HepG2 (cell line): ENCODE results near the gene KIR2DL1. TPM values are rescaled to one million over a fixed set of nuclear protein-coding genes. Genes with fewer than 3 reads are reported as not detected.
"Not testable (repeated sequence)": the region's sequence is repeated elsewhere in the genome, so short reads cannot be mapped to it uniquely, and the experiment has no call there.

Experiments
- ATAC-seq: fragments of 200-7000 bp; cut with Tn5 transposase; 3 replicates; pipeline ENCODE4 v1.9.1; 2020; ENCODE audit warnings: mild to moderate bottlenecking, moderate library complexity
- BruUV-seq: library from RNA; stranded (reverse); fragments of 400-500 nt; replicated peaks from 2 replicates; lab custom pipeline; 2021; lab: Mats Ljungman, UMichigan
- CTCF ChIA-PET: fragments of 300-600 bp; formaldehyde crosslinking; extraction: SDS; loops from one replicate; lab custom pipeline; 2021; ENCODE audit warnings: low total read pairs, inconsistent platforms, low intra/inter-chr PET ratio; lab: Yijun Ruan, JAX
- POLR2A ChIA-PET: fragments of 350-600 bp; sonication (Branson Sonifier 250); formaldehyde crosslinking; loops from one replicate; lab custom pipeline; 2020; ENCODE audit warnings: antibody characterized with exemption, inconsistent platforms; lab: Yijun Ruan, JAX
- DNase-seq: peaks from one replicate; pipeline ENCODE4 v3.0.0-alpha.2; 2015; ENCODE audit warnings: low spot score
- FAIRE-seq: peaks from 3 replicates; lab custom pipeline; 2011; peaks lifted over from hg19 to GRCh38; lab: Jason Lieb, UNC
- H2AFZ ChIP-seq: one replicate; pipeline ENCODE4 v1.6.1; 2011; ENCODE audit warnings: low read length, inconsistent platforms
- H3K27ac ChIP-seq: fragments of 300-600 bp; 3 replicates; pipeline ENCODE4 v1.8.0; 2011; ENCODE audit warnings: mixed run types, mild to moderate bottlenecking, mixed read lengths, low read length, inconsistent platforms; ENCODE audit not compliant: insufficient read depth; ENCODE audit errors: extremely low read length
- H3K27me3 ChIP-seq, 2 experiments: fragments of 200-600 bp in 1 of 2; 2 replicates in 1 of 2; 3 replicates in 1 of 2; pipeline versions ENCODE4 v1.6.0 to v1.8.0; 2011; ENCODE audit warnings: low read length in 2 of 2, mild to moderate bottlenecking in 2 of 2, moderate library complexity in 2 of 2, inconsistent platforms in 1 of 2; ENCODE audit not compliant: insufficient read depth in 2 of 2, control insufficient read depth in 1 of 2
- H3K36me3 ChIP-seq, 2 experiments: fragments of 200-600 bp in 1 of 2; replicated peaks in 1 of 2; 2 replicates in 1 of 2; 3 replicates in 1 of 2; pipeline versions ENCODE4 v1.5.1 to v1.8.0; 2011; ENCODE audit warnings: low read length in 2 of 2, inconsistent platforms in 1 of 2; ENCODE audit not compliant: insufficient read depth in 2 of 2, control insufficient read depth in 1 of 2
- H3K4me1 ChIP-seq: 2 replicates; pipeline ENCODE4 v1.5.1; 2012; ENCODE audit warnings: low read length, inconsistent platforms; ENCODE audit not compliant: insufficient read depth
- H3K4me2 ChIP-seq: 2 replicates; pipeline ENCODE4 v1.6.0; 2011; ENCODE audit warnings: low read depth, low read length, inconsistent platforms
- H3K4me3 ChIP-seq, 3 experiments: fragments of 200-600 bp in 1 of 3; sonication (generic), shearing (Covaris generic) in 1 of 3; replicated peaks in 1 of 3; 2 replicates each; pipeline ENCODE4 v1.5.1; 2011 to 2016; ENCODE audit warnings: low read length in 3 of 3, inconsistent platforms in 2 of 3, low read depth in 2 of 3, mild to moderate bottlenecking in 2 of 3, control low read depth in 1 of 3, mixed read lengths in 1 of 3; ENCODE audit not compliant: insufficient read depth in 1 of 3
- H3K79me2 ChIP-seq: one replicate; pipeline ENCODE4 v1.6.1; 2011; ENCODE audit warnings: low read length, inconsistent platforms; ENCODE audit not compliant: insufficient read depth
- H3K9ac ChIP-seq: 2 replicates; pipeline ENCODE4 v1.6.0; 2011; ENCODE audit warnings: mild to moderate bottlenecking, low read depth, low read length, inconsistent platforms; ENCODE audit not compliant: insufficient read depth
- H3K9me3 ChIP-seq: 2 replicates; pipeline ENCODE4 v1.5.1; 2012; ENCODE audit warnings: mild to moderate bottlenecking, low read length
- H4K20me1 ChIP-seq: 2 replicates; pipeline ENCODE4 v1.6.0; 2011; ENCODE audit warnings: inconsistent platforms, mild to moderate bottlenecking, low read length, moderate library complexity; ENCODE audit not compliant: insufficient read depth
- JUNB ChIP-seq: sonication (generic); formaldehyde crosslinking; IDR thresholded peaks from 2 replicates; pipeline ENCODE4 v1.8.0; 2022; ENCODE audit warnings: missing genetic modification reagents, mild to moderate bottlenecking, borderline replicate concordance
- ZMAT3 ChIP-seq: sonication (generic); formaldehyde crosslinking; conservative IDR thresholded peaks from 2 replicates; pipeline ENCODE4 v1.7.0; 2021; ENCODE audit warnings: missing genetic modification reagents
- WGBS: methylation state at CpG from one replicate; pipeline ENCODE4 v1.1.6; 2017; ENCODE audit warnings: low lambda C conversion rate; 5-methylcytosine and 5-hydroxymethylcytosine counted together
- in situ Hi-C: cut with HindIII; loops from 2 replicates; pipeline ENCODE4 v1.10.0; 2017; ENCODE audit warnings: low pct_unique_long_range_greater_than_20kb; ENCODE audit not compliant: extremely low pct_ligation_motif_present
- intact Hi-C: fragments of 100-400 bp; cut with micrococcal nuclease; formaldehyde crosslinking; loops from one replicate; pipeline ENCODE4 v1.10.0; 2022; ENCODE audit not compliant: unreplicated experiment
- polyA plus RNA-seq, 8 experiments: library from polyadenylated mRNA; depleted of rRNA in 3 of 8; stranded (reverse) in 7 of 8; unstranded in 1 of 8; fragments of >200 nt; fragmentation: Illumina TruSeq in 4 of 8; extraction: Trizol in 4 of 8; gene quantifications; 2 replicates each; pipeline versions ENCODE4 v1.2.1 to v1.2.3, GENCODE V29; 2011 to 2016; ENCODE audit warnings: low read depth in 4 of 8, missing spikeins in 1 of 8, mixed read lengths in 1 of 8; ENCODE audit not compliant: insufficient read depth in 1 of 8
- total RNA-seq, 5 experiments: library from RNA; depleted of rRNA; stranded (reverse); fragments of >200 nt; fragmentation: Illumina TruSeq; extraction: Trizol; gene quantifications; 2 replicates each; pipeline ENCODE4 v1.2.3, GENCODE V29; 2016; ENCODE audit warnings: low read depth in 1 of 5

The KIR2DL1 gene
- total and polyA plus RNA-seq, 2 of the 13 experiments (the other 11 are each of a cell fraction or from before 2014, with no cell fraction given), result not detected

DNA sequence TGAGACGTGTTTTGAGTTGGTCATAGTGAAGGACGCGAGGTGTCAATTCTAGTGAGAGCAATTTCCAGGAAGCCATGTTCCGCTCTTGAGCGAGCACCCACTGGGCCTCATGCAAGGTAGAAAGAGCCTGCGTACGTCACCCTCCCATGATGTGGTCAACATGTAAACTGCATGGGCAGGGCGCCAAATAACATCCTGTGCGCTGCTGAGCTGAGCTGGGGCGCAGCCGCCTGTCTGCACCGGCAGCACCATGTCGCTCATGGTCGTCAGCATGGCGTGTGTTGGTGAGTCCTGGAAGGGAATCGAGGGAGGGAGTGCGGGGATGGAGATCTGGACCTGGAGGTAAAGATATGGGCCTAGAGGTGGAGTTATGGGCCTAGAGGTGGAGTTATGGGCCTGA, 46.7 kb downstream of the KIR2DL1 start, which contains the start of gene KIR3DL1:
TSS of gene KIR3DL1 (plus strand) at position 218 of the 400 bp plus-strand sequence.
- H3K4me1 ChIP-seq, CTCF ChIA-PET, H3K27me3 ChIP-seq, FAIRE-seq, H3K79me2 ChIP-seq, H3K9ac ChIP-seq, DNase-seq, H4K20me1 ChIP-seq, BruUV-seq, H3K36me3 ChIP-seq, in situ Hi-C loops, H3K27ac ChIP-seq, H3K4me2 ChIP-seq, POLR2A ChIA-PET, ATAC-seq, H3K9me3 ChIP-seq, H3K4me3 ChIP-seq, intact Hi-C loops, H2AFZ ChIP-seq: not testable (repeated sequence)
- WGBS, result 68% methylated on average over 14 of the region's 17 CpGs

DNA sequence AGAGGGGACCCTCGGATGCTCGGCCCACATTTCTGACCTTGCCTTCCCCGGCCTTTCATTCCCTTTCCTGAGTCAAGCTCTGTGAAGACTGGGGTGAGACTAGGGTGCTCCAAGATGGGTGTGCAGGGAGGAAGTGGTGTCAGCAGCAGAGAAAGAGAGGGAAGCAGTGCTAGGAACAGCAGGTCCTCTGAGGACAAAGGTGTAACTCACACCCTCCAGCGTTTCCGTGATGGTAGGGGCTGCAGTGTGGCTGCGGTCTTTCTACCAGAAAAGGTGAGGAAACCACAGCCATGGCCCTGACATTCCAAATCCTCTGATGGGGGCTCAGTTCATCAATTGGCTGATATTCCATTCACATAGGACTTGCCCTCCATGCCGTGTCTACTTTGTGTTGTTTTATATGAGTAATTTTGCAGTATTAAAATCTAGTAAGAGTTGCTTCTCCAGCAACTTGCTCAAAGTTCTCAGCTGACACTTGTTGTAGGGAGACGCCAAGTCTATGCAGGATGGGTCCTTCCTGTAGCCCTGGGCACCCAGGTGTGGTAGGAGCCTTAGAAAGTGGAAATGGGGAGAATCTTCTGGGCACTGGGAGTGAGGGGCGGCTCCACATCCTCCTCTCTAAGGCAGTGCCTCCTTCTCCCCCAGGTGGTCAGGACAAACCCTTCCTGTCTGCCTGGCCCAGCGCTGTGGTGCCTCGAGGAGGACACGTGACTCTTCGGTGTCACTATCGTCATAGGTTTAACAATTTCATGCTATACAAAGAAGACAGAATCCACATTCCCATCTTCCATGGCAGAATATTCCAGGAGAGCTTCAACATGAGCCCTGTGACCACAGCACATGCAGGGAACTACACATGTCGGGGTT, 48.3 kb downstream of the KIR2DL1 start:
- FAIRE-seq, result no peak
- in situ Hi-C loops, result no loop called here

DNA sequence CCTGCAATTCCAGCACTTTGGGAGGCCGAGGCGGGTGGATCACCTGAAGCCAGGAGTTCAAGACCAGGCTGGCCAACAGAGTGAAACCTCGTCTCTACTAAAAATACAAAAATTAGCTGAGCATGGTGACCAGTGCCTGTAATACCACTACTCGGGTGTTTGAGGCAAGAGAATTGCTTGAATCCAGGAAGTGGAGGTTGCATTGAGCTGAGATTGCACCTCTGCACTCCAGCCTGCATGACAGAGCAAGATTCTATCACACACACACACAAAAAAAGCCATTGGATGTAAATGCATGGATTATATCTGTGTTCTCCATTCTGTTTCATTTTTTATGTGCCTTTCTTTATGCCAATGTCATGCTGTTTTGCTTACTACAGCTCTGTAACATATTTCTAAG, 54.8 kb downstream of the KIR2DL1 start:
- ATAC-seq, H2AFZ ChIP-seq, DNase-seq, H3K9me3 ChIP-seq, CTCF ChIA-PET, H3K4me1 ChIP-seq, H3K4me2 ChIP-seq, H3K27ac ChIP-seq, H4K20me1 ChIP-seq, intact Hi-C loops, POLR2A ChIA-PET, BruUV-seq, H3K27me3 ChIP-seq, H3K4me3 ChIP-seq, H3K79me2 ChIP-seq, H3K9ac ChIP-seq, FAIRE-seq, H3K36me3 ChIP-seq, in situ Hi-C loops: not testable (repeated sequence)
- 0% methylated on average over 4 of the region's 4 CpGs for WGBS

More for the DNA sequence above, 48.3 kb downstream of the KIR2DL1 start:
- TF ChIP-seq ZMAT3 (CRISPR knock-in tag), result no peak
- no peak for TF ChIP-seq JUNB (CRISPR knock-in tag)
- BruUV-seq, result no TSS peak
- Histone ChIP-seq H3K79me2 (no peaks in the 10 kb centered on the region), H3K4me1 (no peaks in the 10 kb centered on the region), H3K4me3 (no peak overlapping the region), H3K27me3 (peaks cover 0 to 2% of the 10 kb centered on the region in 2 experiments; a peak in 3 of 5 replicates), H3K9ac (no peak overlapping the region), H2AFZ (no peak overlapping the region), H3K9me3 (no peaks in the 10 kb centered on the region), H3K27ac (no peak overlapping the region), H3K4me2 (no peak overlapping the region), H4K20me1 (no peaks in the 10 kb centered on the region), H3K36me3 (no peaks in the 10 kb centered on the region)
- DNase-seq (no peak), ATAC-seq (no peak)
- ChIA-PET CTCF (no interaction called here), POLR2A (no interaction called here)
- intact Hi-C loops, result no loop called here
- WGBS, result 10% methylated on average over 13 of the region's 15 CpGs

DNA sequence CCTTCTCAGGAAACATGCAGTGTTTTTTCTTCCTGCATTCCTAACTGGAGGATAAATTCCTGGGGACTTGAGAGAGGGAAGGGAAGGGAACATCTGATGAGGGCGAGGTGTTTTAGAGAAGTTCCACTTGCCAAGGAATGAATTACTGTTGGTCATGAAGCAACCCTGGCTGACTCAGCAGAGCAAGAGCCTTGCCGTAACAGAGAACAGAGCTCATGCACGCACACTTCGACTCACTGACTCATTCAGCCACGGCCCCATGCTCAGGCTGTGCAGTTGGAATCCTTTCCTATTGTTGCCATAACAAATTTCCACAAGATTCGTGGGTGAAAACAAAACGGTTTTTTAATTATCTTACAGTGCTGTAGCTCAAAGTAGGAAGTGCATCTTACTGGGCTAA, 55.7 kb downstream of the KIR2DL1 start:
- BruUV-seq, intact Hi-C loops, H3K27ac ChIP-seq, H2AFZ ChIP-seq, POLR2A ChIA-PET, H3K36me3 ChIP-seq, DNase-seq, H4K20me1 ChIP-seq, CTCF ChIA-PET, H3K4me3 ChIP-seq, H3K79me2 ChIP-seq, H3K9me3 ChIP-seq, in situ Hi-C loops, H3K27me3 ChIP-seq, ATAC-seq, H3K9ac ChIP-seq, FAIRE-seq, H3K4me2 ChIP-seq, H3K4me1 ChIP-seq: not testable (repeated sequence)
- WGBS, result 0% methylated on average over 2 of the region's 7 CpGs
